Measurements from ENCODE around the gene PHLDA3.
A peak's percentile ranks its signal among the peaks of the same experiment; 100 is the strongest.

Gene PHLDA3

DNA sequence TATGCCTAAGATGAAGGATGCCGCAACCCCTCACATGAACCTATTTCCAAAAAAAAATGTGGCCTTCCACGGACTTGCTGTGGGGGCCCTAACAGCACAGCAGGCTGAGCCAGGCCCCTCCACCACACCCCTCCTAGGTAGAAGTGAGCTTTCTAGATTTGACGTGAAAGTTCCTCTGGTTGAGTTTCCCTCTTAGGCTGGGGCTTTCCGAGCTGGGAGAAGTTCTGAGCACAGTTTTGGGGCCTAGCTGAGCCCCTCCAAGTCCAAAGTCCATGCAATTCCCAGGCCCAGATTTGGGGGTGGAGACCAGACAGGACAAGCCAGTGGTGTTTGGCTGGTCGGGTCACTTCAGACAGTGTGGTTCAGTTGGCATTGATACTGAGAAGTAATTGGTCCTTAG, 13.8 kb upstream of the PHLDA3 start:
- Histone ChIP-seq H3K79me2 (ENCODE audit: low read length) (no peaks in the 10 kb centered on the region), H3K4me1 (ENCODE audit: low read length) (peaks cover 38% of the 10 kb centered on the region), H3K36me3 (replicated peaks; ENCODE audit: low read depth, low read length) (peaks cover 42% of the 10 kb centered on the region), H3K9me3 (ENCODE audit: insufficient read depth, low read length) (no peaks in the 10 kb centered on the region), H2AFZ (ENCODE audit: low read depth, low read length) (0 out of 2 replicates have a peak overlapping the region, but pooled peaks have one; percentile 5), H3K4me2 (ENCODE audit: low read length) (peak overlapping the region; percentile 99), H3K27me3 (ENCODE audit: low read depth, low read length) (no peaks in the 10 kb centered on the region), H3K9ac (ENCODE audit: low read length) (peak overlapping the region; percentile 80), H4K20me1 (ENCODE audit: insufficient read depth, low read length) (no peaks in the 10 kb centered on the region), H3K27ac (ENCODE audit: low read length) (peak overlapping the region; percentile 90), H3K4me3 (ENCODE audit: low read length) (peak overlapping the region; percentile 81)
- TF ChIP-seq, protein P1, sequence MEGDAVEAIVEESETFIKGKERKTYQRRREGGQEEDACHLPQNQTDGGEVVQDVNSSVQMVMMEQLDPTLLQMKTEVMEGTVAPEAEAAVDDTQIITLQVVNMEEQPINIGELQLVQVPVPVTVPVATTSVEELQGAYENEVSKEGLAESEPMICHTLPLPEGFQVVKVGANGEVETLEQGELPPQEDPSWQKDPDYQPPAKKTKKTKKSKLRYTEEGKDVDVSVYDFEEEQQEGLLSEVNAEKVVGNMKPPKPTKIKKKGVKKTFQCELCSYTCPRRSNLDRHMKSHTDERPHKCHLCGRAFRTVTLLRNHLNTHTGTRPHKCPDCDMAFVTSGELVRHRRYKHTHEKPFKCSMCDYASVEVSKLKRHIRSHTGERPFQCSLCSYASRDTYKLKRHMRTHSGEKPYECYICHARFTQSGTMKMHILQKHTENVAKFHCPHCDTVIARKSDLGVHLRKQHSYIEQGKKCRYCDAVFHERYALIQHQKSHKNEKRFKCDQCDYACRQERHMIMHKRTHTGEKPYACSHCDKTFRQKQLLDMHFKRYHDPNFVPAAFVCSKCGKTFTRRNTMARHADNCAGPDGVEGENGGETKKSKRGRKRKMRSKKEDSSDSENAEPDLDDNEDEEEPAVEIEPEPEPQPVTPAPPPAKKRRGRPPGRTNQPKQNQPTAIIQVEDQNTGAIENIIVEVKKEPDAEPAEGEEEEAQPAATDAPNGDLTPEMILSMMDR (IDR thresholded peaks at IDR 0.05; ENCODE audit: low read depth, low read length): no peak
- no peak for TF ChIP-seq EZH2phosphoT487 (IDR thresholded peaks at IDR 0.05; ENCODE audit: low read depth)

DNA sequence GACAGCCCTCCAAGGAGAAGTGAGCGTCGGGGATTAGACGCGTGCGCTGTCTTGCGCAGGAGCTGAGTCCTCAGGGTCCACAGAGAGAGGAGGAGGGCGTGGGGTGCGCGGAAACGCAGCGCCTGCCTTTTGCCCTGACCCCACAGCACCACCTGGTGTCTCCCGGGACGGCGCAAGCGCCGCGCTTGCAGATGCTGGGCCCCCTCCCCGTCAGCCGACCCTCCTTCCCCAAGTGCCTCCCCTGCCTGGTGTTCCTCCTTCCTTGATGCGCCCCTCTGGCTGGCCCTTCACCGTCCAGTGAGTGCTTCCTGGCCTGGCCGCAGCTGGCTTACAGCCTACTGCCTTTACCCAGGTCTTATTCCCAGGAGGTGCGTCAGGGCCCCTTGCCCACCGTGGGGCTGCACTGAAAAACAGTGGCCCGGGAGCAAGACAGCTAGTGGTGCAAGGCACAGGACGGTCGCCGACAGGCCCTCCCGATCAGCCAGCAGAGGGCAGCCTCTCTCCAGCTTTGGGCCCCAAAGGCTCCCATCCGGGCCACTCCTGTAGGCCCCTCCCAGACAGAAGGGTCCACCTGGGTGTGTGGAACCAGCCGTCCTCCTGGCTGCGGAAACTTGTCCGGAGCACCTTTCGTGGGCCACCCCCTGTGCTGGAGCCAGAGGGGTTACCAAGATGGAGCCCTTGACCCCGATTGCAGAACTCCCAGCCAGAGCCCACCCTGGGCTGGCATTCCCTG, 12.9 kb upstream of the PHLDA3 start:
- no peaks in the 10 kb centered on the region for H3K79me2 ChIP-seq (ENCODE audit: low read length)
- H3K27me3 ChIP-seq (ENCODE audit: low read depth, low read length): peaks cover 4% of the 10 kb centered on the region; the same call in 1 of the 2 replicates
- peaks cover 38% of the 10 kb centered on the region for H3K4me1 ChIP-seq (ENCODE audit: low read length)
- no peaks in the 10 kb centered on the region for H4K20me1 ChIP-seq (ENCODE audit: insufficient read depth, low read length)
- H3K4me3 ChIP-seq (ENCODE audit: low read length): peak overlapping the region; percentile 81
- peak overlapping the region; percentile 66 for H2AFZ ChIP-seq (ENCODE audit: low read depth, low read length)
- H3K9ac ChIP-seq (ENCODE audit: low read length): peak overlapping the region; percentile 80
- no peaks in the 10 kb centered on the region for H3K9me3 ChIP-seq (ENCODE audit: insufficient read depth, low read length)
- H3K36me3 ChIP-seq (replicated peaks; ENCODE audit: low read depth, low read length): peaks cover 34% of the 10 kb centered on the region
- peak overlapping the region; percentile 99 for H3K4me2 ChIP-seq (ENCODE audit: low read length)
- H3K27ac ChIP-seq (ENCODE audit: low read length): peak overlapping the region; percentile 90
- no peak for TF ChIP-seq EZH2phosphoT487 (IDR thresholded peaks at IDR 0.05; ENCODE audit: low read depth)
- TF ChIP-seq, protein P1 (IDR thresholded peaks at IDR 0.05; ENCODE audit: low read depth, low read length): peak; percentile 94

DNA sequence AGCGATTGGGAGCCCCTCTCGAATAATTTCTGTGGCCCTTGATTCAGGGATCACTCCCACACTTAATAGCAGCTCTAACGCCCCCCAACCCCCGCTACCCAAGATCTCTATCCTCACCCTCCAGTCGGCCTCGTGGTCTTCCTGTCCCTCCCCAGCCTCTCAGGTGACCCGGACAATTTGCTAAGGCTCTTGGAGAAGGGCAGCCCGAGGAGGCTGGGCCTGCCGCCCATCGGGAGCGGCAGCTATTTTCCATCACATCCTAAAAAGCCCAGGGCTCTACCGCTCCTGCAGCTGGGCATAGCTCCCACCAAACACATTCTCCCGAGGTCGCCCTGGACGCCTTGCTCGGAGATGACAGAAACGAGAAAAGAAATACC, 12.0 kb upstream of the PHLDA3 start:
- peak overlapping the region; percentile 80 for H3K9ac ChIP-seq (ENCODE audit: low read length)

More for the DNA sequence above, 12.0 kb upstream of the PHLDA3 start:
- H3K27ac ChIP-seq (ENCODE audit: low read length): no peak overlapping the region
- H3K9me3 ChIP-seq (ENCODE audit: insufficient read depth, low read length): no peaks in the 10 kb centered on the region
- H2AFZ ChIP-seq (ENCODE audit: low read depth, low read length): peak overlapping the region; percentile 66
- H3K27me3 ChIP-seq (ENCODE audit: low read depth, low read length): peaks cover 13% of the 10 kb centered on the region
- TF ChIP-seq, protein P1 (IDR thresholded peaks at IDR 0.05; ENCODE audit: low read depth, low read length): no peak
- TF ChIP-seq EZH2phosphoT487 (IDR thresholded peaks at IDR 0.05; ENCODE audit: low read depth): no peak
- H3K36me3 ChIP-seq (replicated peaks; ENCODE audit: low read depth, low read length): peaks cover 29% of the 10 kb centered on the region
- peak overlapping the region; percentile 81 for H3K4me3 ChIP-seq (ENCODE audit: low read length)
- peaks cover 43% of the 10 kb centered on the region for H3K4me1 ChIP-seq (ENCODE audit: low read length)
- H3K4me2 ChIP-seq (ENCODE audit: low read length): peak overlapping the region; percentile 99
- H3K79me2 ChIP-seq (ENCODE audit: low read length): no peaks in the 10 kb centered on the region
- no peaks in the 10 kb centered on the region for H4K20me1 ChIP-seq (ENCODE audit: insufficient read depth, low read length)

Data from OCI-LY3 (cell line).